AG04449 (cell line): ENCODE results near the gene C1orf141.

ENCODE experiments used
- CTCF ChIA-PET: fragments of 350-600 bp; formaldehyde crosslinking; extraction: SDS; loops from one replicate; lab custom pipeline; 2021; ENCODE audit warnings: antibody characterized with exemption; lab: Yijun Ruan, JAX
- POLR2A ChIA-PET: fragments of 400-600, 350-600 bp; formaldehyde crosslinking; extraction: SDS; loops from one replicate; lab custom pipeline; 2020; ENCODE audit warnings: antibody characterized with exemption, inconsistent platforms; lab: Yijun Ruan, JAX
- DNase-seq: peaks from one replicate; pipeline ENCODE4 v3.0.0-alpha.2; 2010; ENCODE audit warnings: low read depth, low spot score
- H3K4me3 ChIP-seq: 2 replicates; pipeline ENCODE4 v1.5.1; 2011; ENCODE audit warnings: low read depth, mild to moderate bottlenecking, control low read depth, low read length
- CTCF ChIP-seq: IDR thresholded peaks from one replicate; pipeline ENCODE4 v1.5.1; 2011; ENCODE audit warnings: mild to moderate bottlenecking, moderate library complexity, low read length, control low read depth, inconsistent platforms; ENCODE audit not compliant: insufficient read depth; ENCODE audit errors: missing control alignments

C1orf141 gene

GRCh38 chr1:67138813-67139499, 4.2 kb upstream of the C1orf141 start:
- no peak for DNase-seq
- no peak overlapping the region for H3K4me3 ChIP-seq
- no peak for TF ChIP-seq CTCF
- ChIA-PET POLR2A (no interaction called here), CTCF (interaction anchor here (1.4 to 5.7 kb wide), 2 partner anchors 10 to 143 kb away, joined by 15 to 28 read pairs; no protein-coding TSS in a partner anchor)

- no peak for DNase-seq
- H3K4me3 ChIP-seq: no peak overlapping the region
- ChIA-PET POLR2A (no interaction called here), CTCF (interaction anchor here (2.2 to 5.7 kb wide), 5 partner anchors 9 to 142 kb away, joined by 5 to 30 read pairs (median 14); no protein-coding TSS in a partner anchor)
- no peak for TF ChIP-seq CTCF
Measured at GRCh38 chr1:67137307-67137753, 2.6 kb upstream of the C1orf141 start.

- H3K4me3 ChIP-seq: no peak overlapping the region
- ChIA-PET CTCF (interaction anchor here (1.1 to 5.7 kb wide), 4 partner anchors 10 to 140 kb away, joined by 3 to 30 read pairs (median 21); no protein-coding TSS in a partner anchor), POLR2A (interaction anchor here (0.6 kb wide), 1 partner anchor 75 kb away, joined by 3 read pairs; no protein-coding TSS in a partner anchor)
- peak; percentile 90 for DNase-seq
- TF ChIP-seq CTCF: no peak
Measured at GRCh38 chr1:67135354-67135753, 584 bp upstream of the C1orf141 start.

- no peak for TF ChIP-seq CTCF
- CTCF ChIA-PET: no interaction called here
- DNase-seq: no peak
- POLR2A ChIA-PET: no interaction called here
- H3K4me3 ChIP-seq: no peak overlapping the region
Measured at GRCh38 chr1:67133177-67133576, 1.6 kb downstream of the C1orf141 start.

- no peak for TF ChIP-seq CTCF
- no peak overlapping the region for H3K4me3 ChIP-seq
- DNase-seq: no peak
- POLR2A ChIA-PET: no interaction called here
- CTCF ChIA-PET: interaction anchor here (1.0 kb wide), 1 partner anchor 15 kb away, joined by 3 read pairs; no protein-coding TSS in a partner anchor
Measured at GRCh38 chr1:67130673-67131072, 4.1 kb downstream of the C1orf141 start.

- POLR2A ChIA-PET: no interaction called here
Measured at GRCh38 chr1:67126974-67127373, 7.8 kb downstream of the C1orf141 start.

More at GRCh38 chr1:67126974-67127373, 7.8 kb downstream of the C1orf141 start:
- H3K4me3 ChIP-seq: no peak overlapping the region
- CTCF ChIA-PET: interaction anchor here (0.9 to 5.2 kb wide), 3 partner anchors 10 to 365 kb away, joined by 3 to 25 read pairs (median 5); no protein-coding TSS in a partner anchor
- DNase-seq: no peak
- TF ChIP-seq CTCF: no peak
